GM18508 (cell line): ENCODE data around the gene CCL16.

Experiments used
- ATAC-seq: cut with Tn5 transposase; IDR thresholded peaks from one replicate; pipeline ENCODE4 v1.9.1; 2021; ENCODE audit warnings: moderate number of reproducible peaks; ENCODE audit not compliant: insufficient read depth, unreplicated experiment

Gene CCL16

GRCh38 chr17:35988164-35988563, 6.9 kb upstream of the CCL16 start:
- no peak for ATAC-seq

DNA sequence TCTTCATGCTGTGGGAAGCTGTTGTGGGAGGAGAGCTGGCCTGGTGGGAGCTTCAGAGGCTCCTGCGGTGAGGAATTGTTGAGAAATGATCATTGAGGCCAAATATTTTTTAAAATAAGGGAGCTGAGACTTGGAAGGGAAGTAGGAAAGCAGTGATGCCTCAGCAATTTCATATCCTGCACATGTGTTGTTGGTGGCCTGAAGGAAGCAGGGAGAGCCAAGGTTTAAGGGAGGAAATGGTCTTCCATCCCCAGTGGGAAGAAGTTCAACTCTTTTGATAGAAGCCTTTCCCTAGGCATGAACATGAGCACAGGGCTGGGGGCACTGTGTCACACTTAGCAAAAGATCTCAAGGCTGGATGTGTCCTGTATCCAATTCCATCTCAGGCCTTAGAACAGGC, 5.3 kb upstream of the CCL16 start, which contains the start of gene CCL14:
CCL14 (minus strand) TSS at position 87 of the 400 bp plus-strand sequence; CDS start at position 7, 80 bp downstream.
- no peak for ATAC-seq

- no peak for ATAC-seq
These were observed 2.8 kb upstream of the CCL16 start for GRCh38 chr17:35984140-35984539.

DNA sequence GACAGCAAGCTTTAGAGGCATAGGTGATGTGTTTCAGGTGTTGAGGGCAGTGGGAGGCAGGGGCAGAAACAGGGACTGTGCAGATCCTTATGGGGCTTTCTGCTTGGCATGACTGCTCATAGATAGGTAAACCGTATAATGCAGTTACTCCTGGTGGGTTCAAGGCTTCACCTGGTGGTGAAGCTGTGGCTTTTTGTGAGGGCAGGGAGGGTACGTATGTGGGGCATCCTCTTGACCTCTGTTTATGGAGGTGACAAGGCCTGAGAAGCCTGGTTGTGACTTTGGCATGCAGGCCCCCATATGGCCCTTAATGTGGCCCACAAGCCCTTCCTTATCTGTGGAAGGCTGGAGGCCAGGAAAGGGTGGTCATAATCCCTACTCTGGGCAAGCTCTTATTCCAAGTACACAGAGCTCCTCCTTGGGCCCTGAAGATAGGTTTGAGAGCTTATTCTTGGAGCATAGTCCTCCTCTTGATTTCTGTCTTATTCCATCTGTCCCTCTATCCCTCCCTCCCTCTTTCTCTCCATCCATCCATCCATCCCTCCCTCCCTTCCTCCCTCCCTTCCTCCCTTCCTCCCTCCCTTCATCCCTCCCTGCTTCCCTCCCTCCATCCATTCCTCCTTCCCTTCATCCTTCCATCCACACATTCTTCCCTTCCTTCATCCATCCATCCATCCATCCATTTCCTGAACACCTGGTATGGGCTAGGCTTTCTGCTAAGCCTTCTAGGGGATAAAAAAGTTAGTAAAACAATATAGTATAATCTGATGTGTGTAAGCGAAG, 1.3 kb upstream of the CCL16 start:
- ATAC-seq: no peak

GRCh38 chr17:35981908-35982330, 622 bp upstream of the CCL16 start:
- no peak for ATAC-seq

DNA sequence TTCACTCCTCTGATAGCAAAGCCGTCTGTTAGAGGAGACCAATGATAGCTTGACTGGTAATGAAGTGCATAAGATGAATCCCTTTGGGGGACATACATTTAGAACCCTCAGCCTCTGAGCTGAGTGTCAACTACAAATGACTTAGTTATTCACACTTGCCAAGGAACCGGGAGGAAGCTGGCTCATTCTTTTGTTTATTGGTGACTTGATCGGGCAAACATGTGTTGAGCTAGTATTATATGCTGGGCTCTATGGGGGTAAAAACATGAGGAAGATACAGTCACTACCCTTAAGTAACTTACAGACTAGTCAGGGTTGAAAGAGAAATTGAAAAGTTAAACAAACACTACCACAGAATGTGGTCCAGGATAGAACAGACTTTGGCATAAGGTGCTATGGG, 3.0 kb downstream of the CCL16 start:
- ATAC-seq: no peak

DNA sequence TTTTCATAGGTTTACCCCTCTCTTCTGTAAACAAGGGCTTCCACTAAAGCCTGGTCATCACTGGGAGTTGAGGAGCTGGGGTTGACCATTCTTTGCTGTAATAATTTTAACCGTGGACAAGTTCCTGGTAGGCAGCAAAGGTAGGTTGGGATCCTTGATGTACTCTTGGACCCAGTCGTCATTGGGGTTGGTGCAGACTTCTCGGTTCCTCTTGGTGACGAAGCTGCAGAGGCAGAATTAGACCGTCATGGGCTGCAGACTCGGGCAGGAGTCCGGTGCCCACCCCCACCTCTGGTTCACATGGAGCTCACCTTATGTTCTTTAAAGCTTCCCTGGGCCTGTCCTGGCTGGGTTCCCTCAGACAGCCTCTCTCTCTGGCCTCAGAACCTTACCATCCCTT, 3.8 kb downstream of the CCL16 start:
- ATAC-seq: no peak

- ATAC-seq: no peak
These were observed 7.7 kb downstream of the CCL16 start for GRCh38 chr17:35973333-35974260.

GRCh38 chr17:35972945-35973332, 8.4 kb downstream of the CCL16 start:
- ATAC-seq: no peak

GRCh38 chr17:35972535-35972934, 8.8 kb downstream of the CCL16 start:
- no peak for ATAC-seq

DNA sequence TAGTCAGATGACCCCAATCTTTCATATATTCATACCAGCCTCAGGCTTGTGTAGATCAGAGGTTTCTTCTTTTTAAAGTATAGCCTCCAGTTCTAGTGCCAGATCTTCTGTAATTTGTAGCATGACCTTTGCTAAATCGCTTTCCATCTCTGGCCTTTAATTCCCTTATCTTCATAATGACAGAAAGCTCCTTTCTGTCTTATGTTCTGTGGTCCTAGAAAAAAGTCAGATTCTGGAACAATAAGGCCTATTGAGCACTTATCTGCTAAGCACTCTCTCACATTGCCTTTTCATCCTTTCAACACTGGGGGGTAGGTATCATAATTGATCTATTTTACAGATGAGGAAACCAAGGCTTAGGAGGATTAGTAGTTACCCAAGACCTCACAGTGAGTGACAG, 9.2 kb downstream of the CCL16 start:
- no peak for ATAC-seq

- ATAC-seq: no peak
These were observed 11.5 kb downstream of the CCL16 start for GRCh38 chr17:35969558-35970380.

GRCh38 chr17:35968520-35969054, 12.7 kb downstream of the CCL16 start:
- ATAC-seq: no peak

- ATAC-seq: no peak
These were observed 16.0 kb downstream of the CCL16 start for GRCh38 chr17:35965272-35965671.

DNA sequence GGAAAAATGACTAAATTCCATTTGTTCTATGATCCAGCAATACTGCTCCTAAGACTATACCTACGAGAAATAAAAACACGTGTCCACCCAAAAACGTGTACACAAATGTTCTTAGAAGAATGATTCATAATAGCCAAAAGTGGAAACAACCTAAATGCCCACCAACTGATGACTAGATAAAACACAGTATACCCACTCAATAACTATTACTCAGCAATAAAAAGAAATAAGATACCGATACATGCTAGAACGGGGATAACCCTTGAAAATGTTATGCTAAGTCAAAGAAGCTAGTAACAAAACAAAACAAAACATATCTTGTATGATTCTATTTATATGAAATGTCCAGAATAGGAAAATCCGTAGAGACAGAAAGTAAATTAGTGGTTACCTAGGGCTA, 17.6 kb downstream of the CCL16 start:
- no peak for ATAC-seq

DNA sequence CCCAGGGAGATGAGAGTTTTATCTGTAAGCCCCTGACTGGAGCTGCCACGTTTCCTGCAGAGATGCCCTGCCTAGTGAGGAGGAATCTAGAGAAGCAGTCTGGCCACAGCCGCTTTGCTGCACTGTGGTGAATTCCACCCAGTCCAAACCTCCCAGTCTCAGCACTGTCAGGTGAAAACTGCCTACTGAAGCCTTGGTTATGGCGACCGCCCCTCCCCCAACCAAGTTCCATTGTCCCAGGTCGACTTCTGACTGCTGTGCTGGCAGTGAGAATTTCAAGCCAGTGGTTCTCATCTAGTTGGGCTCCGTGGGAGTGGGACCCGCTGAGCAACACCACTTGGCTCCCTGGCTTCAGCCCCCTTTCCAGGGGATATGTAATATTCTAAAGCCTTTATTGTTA, 27.6 kb downstream of the CCL16 start:
- no peak for ATAC-seq

DNA sequence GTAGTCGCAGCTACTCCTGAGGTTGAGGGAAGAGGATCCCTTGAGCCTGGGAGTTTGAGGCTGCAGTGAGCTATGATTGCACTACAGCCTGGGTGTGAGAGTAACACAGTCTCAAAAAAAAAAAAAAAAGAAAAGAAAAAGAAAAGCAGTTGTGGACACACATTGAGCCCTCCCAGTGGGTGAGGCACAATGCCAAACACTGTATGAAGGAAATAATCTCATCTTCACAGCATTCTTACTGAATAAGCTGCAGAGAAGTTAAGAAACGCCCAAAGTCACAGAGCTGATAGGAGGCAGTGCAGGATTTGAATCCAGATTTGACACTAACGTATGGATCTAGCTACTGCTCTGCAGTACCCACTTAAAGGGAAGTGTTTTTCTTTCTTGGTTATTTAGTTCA, 31.9 kb downstream of the CCL16 start:
- no peak for ATAC-seq

DNA sequence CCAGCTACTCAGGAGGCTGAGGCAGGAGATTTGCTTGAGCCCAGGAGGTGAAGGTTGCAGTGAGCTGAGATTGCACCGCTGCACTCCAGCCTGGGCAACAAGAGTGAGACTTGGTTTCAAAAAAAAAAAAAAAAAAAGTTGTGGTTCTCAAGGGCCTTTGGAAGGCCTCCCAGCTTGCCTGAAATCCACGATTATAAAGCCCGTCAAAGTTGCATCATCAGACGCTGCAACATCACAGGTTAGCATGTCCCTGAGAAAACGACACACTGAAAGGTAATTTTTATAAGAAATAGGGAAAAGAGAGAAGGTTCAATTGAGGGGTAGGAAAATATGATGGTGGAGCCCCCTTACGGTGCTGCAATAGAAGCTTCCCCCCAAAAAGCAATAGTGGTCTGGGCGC, 33.2 kb downstream of the CCL16 start:
- no peak for ATAC-seq

DNA sequence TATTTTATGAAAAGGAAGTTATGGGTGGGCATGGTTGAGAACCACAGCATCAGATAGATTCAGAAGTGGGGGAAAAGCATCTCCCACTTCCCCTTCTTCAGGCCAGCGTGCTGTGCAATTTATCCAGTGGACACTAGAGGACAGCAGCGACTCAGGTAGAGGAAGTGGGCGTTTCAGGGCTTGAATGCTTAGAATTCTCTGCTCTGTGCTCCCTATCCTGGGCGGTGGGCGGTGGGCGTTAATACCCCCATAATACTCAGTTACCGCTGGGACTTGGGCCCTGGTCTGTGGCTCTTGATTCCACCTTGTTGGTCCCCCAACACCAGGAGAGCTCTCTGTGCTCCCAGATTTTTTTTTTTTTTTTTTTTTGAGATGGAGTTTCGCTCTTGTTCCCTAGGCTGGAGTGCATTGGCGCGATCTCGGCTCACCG, 34.1 kb downstream of the CCL16 start:
- ATAC-seq: no peak

- ATAC-seq: no peak
These were observed 37.1 kb downstream of the CCL16 start for GRCh38 chr17:35944151-35944550.
